ENCODE data around the gene CEP164.
A peak's percentile ranks its signal among the peaks of the same experiment; 100 is the strongest.
"Not testable (repeated sequence)": the region's sequence is repeated elsewhere in the genome, so short reads cannot be mapped to it uniquely, and the experiment has no call there.

CEP164 gene

GRCh38 chr11:117443266-117444186 is 115.9 kb downstream of the CEP164 start:
- DNase-seq: peak; percentile 55 to 79 (median 71)

GRCh38 chr11:117444256-117444655 is 116.6 kb downstream of the CEP164 start:
- no peak for DNase-seq

GRCh38 chr11:117444711-117445658 is 117.3 kb downstream of the CEP164 start:
- DNase-seq: no peak

- no peak for DNase-seq
Measured at GRCh38 chr11:117449111-117449693, 121.5 kb downstream of the CEP164 start.

- DNase-seq: no peak
Measured at GRCh38 chr11:117453886-117454563, 126.4 kb downstream of the CEP164 start.

- DNase-seq: no peak
Measured at GRCh38 chr11:117454564-117454917, 126.9 kb downstream of the CEP164 start.

GRCh38 chr11:117456027-117456720 is 128.5 kb downstream of the CEP164 start:
- DNase-seq: peak; percentile 16 to 22 (median 20)

- not testable (repeated sequence) for DNase-seq
Measured at GRCh38 chr11:117456721-117457029, 129.0 kb downstream of the CEP164 start.

- no peak for DNase-seq
Measured at GRCh38 chr11:117457031-117457785, 129.6 kb downstream of the CEP164 start.

- DNase-seq: no peak
Measured at GRCh38 chr11:117457835-117458234, 130.2 kb downstream of the CEP164 start.

- peak in 2 of 3 donors; percentile 6 to 12 for DNase-seq
Measured at GRCh38 chr11:117458275-117459122, 130.8 kb downstream of the CEP164 start.

- DNase-seq: no peak
Measured at GRCh38 chr11:117459123-117459978, 131.7 kb downstream of the CEP164 start.

- DNase-seq: peak; percentile 85 to 89 (median 89)
Measured at GRCh38 chr11:117459979-117460300, 132.3 kb downstream of the CEP164 start.

- DNase-seq: no peak
Measured at GRCh38 chr11:117461396-117462182, 133.9 kb downstream of the CEP164 start.

- DNase-seq: no peak
Measured at GRCh38 chr11:117462183-117462863, 134.7 kb downstream of the CEP164 start.

GRCh38 chr11:117462864-117463247 is 135.2 kb downstream of the CEP164 start:
- DNase-seq: no peak
